Anterior cingulate cortex (tissue), 58 donors: ENCODE results near the gene SH3GLB2.
A peak's percentile ranks its signal among the peaks of the same experiment; 100 is the strongest.

ENCODE experiments used
- DNase-seq, 58 donors: peaks; one replicate each; lab custom pipeline; 2025; lab: John Stamatoyannopoulos, UW

SH3GLB2 gene

GRCh38 chr9:129023036-129023907 lies 4.9 kb downstream of the SH3GLB2 start:
- DNase-seq, result peak in 22 of 58 donors; percentile 12 to 70 (median 27)

GRCh38 chr9:129022037-129022436 lies 6.1 kb downstream of the SH3GLB2 start:
- no peak for DNase-seq

- DNase-seq, result no peak
Observed at GRCh38 chr9:129021091-129021490, 7.0 kb downstream of the SH3GLB2 start.

GRCh38 chr9:129014608-129015007 lies 13.5 kb downstream of the SH3GLB2 start:
- DNase-seq, result no peak

GRCh38 chr9:129014124-129014523 lies 14.0 kb downstream of the SH3GLB2 start:
- DNase-seq, result no peak

- no peak for DNase-seq
Observed at GRCh38 chr9:129013674-129014073, 14.5 kb downstream of the SH3GLB2 start.

GRCh38 chr9:129012893-129013448 lies 15.2 kb downstream of the SH3GLB2 start:
- DNase-seq, result peak in 1 of 58 donors; percentile 27

- DNase-seq, result no peak
Observed at GRCh38 chr9:129012343-129012742, 15.8 kb downstream of the SH3GLB2 start.

- DNase-seq, result no peak
Observed at GRCh38 chr9:129011761-129012181, 16.4 kb downstream of the SH3GLB2 start.

- no peak for DNase-seq
Observed at GRCh38 chr9:129011170-129011569, 17.0 kb downstream of the SH3GLB2 start.

- DNase-seq, result no peak
Observed at GRCh38 chr9:129010267-129010975, 17.7 kb downstream of the SH3GLB2 start.

GRCh38 chr9:129009584-129010141 lies 18.5 kb downstream of the SH3GLB2 start:
- DNase-seq, result no peak

GRCh38 chr9:129008986-129009583 lies 19.0 kb downstream of the SH3GLB2 start:
- DNase-seq, result no peak

GRCh38 chr9:129008469-129008965 lies 19.6 kb downstream of the SH3GLB2 start:
- no peak for DNase-seq

GRCh38 chr9:129007766-129008468 lies 20.2 kb downstream of the SH3GLB2 start:
- DNase-seq, result no peak

- peak in 3 of 58 donors; percentile 16 to 49 (median 44) for DNase-seq
Observed at GRCh38 chr9:129007035-129007765, 20.9 kb downstream of the SH3GLB2 start.

- DNase-seq, result peak in 54 of 58 donors; percentile 5 to 89 (median 62)
Observed at GRCh38 chr9:129006328-129007034, 21.6 kb downstream of the SH3GLB2 start.

- no peak for DNase-seq
Observed at GRCh38 chr9:129005336-129005997, 22.7 kb downstream of the SH3GLB2 start.
